Hepatic stellate cell (primary cell): Measurements from ENCODE around the gene SLC22A31.

Experiments used
- DNase-seq: peaks from one replicate; pipeline ENCODE4 v3.0.0; 2011; ENCODE audit warnings: low spot score

Gene SLC22A31

GRCh38 chr16:89164847-89165680 lies 35.3 kb downstream of the SLC22A31 start:
- no peak for DNase-seq

- DNase-seq = no peak
Observed at GRCh38 chr16:89164436-89164835, 35.9 kb downstream of the SLC22A31 start.

- DNase-seq = no peak
Observed at GRCh38 chr16:89163297-89163696, 37.0 kb downstream of the SLC22A31 start.

- DNase-seq = no peak
Observed at GRCh38 chr16:89161763-89162713, 38.3 kb downstream of the SLC22A31 start.

- DNase-seq = no peak
Observed at GRCh38 chr16:89160977-89161701, 39.2 kb downstream of the SLC22A31 start.

GRCh38 chr16:89159850-89160354 lies 40.4 kb downstream of the SLC22A31 start:
- DNase-seq = no peak

GRCh38 chr16:89159066-89159849 lies 41.1 kb downstream of the SLC22A31 start:
- no peak for DNase-seq

- no peak for DNase-seq
Observed at GRCh38 chr16:89157778-89158177, 42.6 kb downstream of the SLC22A31 start.

- DNase-seq = no peak
Observed at GRCh38 chr16:89156740-89157645, 43.3 kb downstream of the SLC22A31 start.

- no peak for DNase-seq
Observed at GRCh38 chr16:89155851-89156739, 44.2 kb downstream of the SLC22A31 start.

- peak; percentile 83 for DNase-seq
Observed at GRCh38 chr16:89155184-89155679, 45.1 kb downstream of the SLC22A31 start.

- no peak for DNase-seq
Observed at GRCh38 chr16:89154390-89155183, 45.8 kb downstream of the SLC22A31 start.

- DNase-seq = no peak
Observed at GRCh38 chr16:89153848-89154271, 46.5 kb downstream of the SLC22A31 start.

- no peak for DNase-seq
Observed at GRCh38 chr16:89152831-89153700, 47.3 kb downstream of the SLC22A31 start.

- no peak for DNase-seq
Observed at GRCh38 chr16:89150981-89151380, 49.4 kb downstream of the SLC22A31 start.

- DNase-seq = no peak
Observed at GRCh38 chr16:89150090-89150835, 50.1 kb downstream of the SLC22A31 start.
